Measurements from ENCODE around the gene C17orf114.

C17orf114 gene

DNA sequence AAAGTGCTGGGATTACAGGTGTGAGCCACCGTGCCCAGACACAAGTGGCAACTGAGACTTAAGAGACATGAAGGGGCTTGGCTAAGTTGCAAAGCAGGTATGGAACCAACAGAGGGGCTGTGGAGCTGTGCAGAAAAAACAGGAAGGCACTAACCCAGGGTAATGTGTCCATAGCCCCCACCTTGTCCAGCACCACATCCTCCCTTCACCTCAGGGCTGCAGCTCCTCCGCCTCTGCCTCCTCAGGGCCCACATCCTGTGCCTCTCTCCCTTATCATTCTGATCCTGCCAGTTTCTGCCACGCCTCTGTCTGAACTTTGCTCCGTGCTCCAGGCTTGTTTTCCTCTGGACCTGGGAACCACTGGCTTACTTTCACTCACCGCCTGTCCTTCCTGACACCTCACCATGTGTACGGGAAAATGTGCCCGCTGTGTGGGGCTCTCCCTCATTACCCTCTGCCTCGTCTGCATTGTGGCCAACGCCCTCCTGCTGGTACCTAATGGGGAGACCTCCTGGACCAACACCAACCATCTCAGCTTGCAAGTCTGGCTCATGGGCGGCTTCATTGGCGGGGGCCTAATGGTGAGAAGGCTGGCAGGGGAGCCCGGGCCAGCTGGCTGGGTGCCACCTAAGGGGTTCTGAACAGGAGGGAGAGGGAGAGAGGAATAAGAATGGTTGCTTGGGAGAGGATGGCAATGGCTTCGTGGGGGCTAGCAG is 30.5 kb downstream of the C17orf114 start, which contains the start of gene TM4SF5:
Gene TM4SF5, plus strand, starts transcription at position 368 of the 716 bp plus-strand sequence. Its CDS starts 37 bp downstream, at position 405.
- intact Hi-C loops (cut with micrococcal nuclease; ENCODE audit: unreplicated experiment), result no loop called here
- Histone ChIP-seq H3K4me3 (ENCODE audit: low read depth, low read length, poor library complexity, severe bottlenecking) (no peak within 1 kb of the TSS), H3K9me3 (ENCODE audit: low read depth, low read length, poor library complexity, severe bottlenecking) (no peaks in the 10 kb centered on the region), H3K27ac (ENCODE audit: low read depth, low read length, poor library complexity, severe bottlenecking) (no peak within 1 kb of the TSS), H3K27me3 (replicated peaks; ENCODE audit: insufficient read depth, low read depth, low read length, poor library complexity) (no peaks in the 10 kb centered on the region), H3K36me3 (ENCODE audit: insufficient read depth, low read length, poor library complexity, severe bottlenecking) (no peaks in the 10 kb centered on the region), H3K4me1 (ENCODE audit: insufficient read depth, low read length, poor library complexity, severe bottlenecking) (no peaks in the 10 kb centered on the region)
- DNase-seq (ENCODE audit: low spot score), result no peak
- POLR2A ChIA-PET (ENCODE audit: low non-redundant PET), result no interaction called here
- BruUV-seq (replicated peaks), result no TSS peak
- CTCF ChIA-PET, result no interaction called here
- TF ChIP-seq EZH2 (IDR thresholded peaks at IDR 0.05; ENCODE audit: borderline replicate concordance, low read depth, low read length, poor library complexity, severe bottlenecking), result no peak
- TF ChIP-seq, protein P1, sequence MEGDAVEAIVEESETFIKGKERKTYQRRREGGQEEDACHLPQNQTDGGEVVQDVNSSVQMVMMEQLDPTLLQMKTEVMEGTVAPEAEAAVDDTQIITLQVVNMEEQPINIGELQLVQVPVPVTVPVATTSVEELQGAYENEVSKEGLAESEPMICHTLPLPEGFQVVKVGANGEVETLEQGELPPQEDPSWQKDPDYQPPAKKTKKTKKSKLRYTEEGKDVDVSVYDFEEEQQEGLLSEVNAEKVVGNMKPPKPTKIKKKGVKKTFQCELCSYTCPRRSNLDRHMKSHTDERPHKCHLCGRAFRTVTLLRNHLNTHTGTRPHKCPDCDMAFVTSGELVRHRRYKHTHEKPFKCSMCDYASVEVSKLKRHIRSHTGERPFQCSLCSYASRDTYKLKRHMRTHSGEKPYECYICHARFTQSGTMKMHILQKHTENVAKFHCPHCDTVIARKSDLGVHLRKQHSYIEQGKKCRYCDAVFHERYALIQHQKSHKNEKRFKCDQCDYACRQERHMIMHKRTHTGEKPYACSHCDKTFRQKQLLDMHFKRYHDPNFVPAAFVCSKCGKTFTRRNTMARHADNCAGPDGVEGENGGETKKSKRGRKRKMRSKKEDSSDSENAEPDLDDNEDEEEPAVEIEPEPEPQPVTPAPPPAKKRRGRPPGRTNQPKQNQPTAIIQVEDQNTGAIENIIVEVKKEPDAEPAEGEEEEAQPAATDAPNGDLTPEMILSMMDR (conservative IDR thresholded peaks at IDR 0.05; ENCODE audit: low read depth, low read length), result no peak

DNA sequence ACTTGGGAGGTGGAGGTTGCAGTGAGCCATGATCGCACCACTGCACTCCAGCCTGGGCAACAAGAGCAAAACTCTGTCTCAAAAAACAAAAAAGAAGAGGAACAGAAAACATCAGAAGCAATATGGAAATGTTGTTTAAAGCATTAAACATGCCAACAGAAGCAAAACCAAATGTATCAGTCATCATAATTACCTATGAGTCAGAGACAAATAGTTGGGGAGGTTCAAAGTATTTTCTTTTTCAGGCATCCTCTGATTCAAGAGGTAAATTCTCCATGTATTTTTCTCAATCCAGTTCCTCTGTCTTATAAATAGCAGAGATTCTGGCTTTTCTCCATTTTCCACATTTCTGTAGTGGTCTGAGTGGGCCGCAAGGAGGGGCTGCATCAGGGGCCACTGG is 32.5 kb downstream of the C17orf114 start:
- Histone ChIP-seq H3K4me1 (ENCODE audit: insufficient read depth, low read length, poor library complexity, severe bottlenecking) (no peaks in the 10 kb centered on the region), H3K27ac (ENCODE audit: low read depth, low read length, poor library complexity, severe bottlenecking) (no peak overlapping the region), H3K36me3 (ENCODE audit: insufficient read depth, low read length, poor library complexity, severe bottlenecking) (no peaks in the 10 kb centered on the region), H3K4me3 (ENCODE audit: low read depth, low read length, poor library complexity, severe bottlenecking) (no peak overlapping the region), H3K9me3 (ENCODE audit: low read depth, low read length, poor library complexity, severe bottlenecking) (no peaks in the 10 kb centered on the region), H3K27me3 (replicated peaks; ENCODE audit: insufficient read depth, low read depth, low read length, poor library complexity) (no peaks in the 10 kb centered on the region)
- BruUV-seq (replicated peaks), result no TSS peak
- ChIA-PET POLR2A (ENCODE audit: low non-redundant PET) (no interaction called here), CTCF (no interaction called here)
- TF ChIP-seq, protein P1 (conservative IDR thresholded peaks at IDR 0.05; ENCODE audit: low read depth, low read length), result no peak
- TF ChIP-seq EZH2 (IDR thresholded peaks at IDR 0.05; ENCODE audit: borderline replicate concordance, low read depth, low read length, poor library complexity, severe bottlenecking), result no peak
- intact Hi-C loops (cut with micrococcal nuclease; ENCODE audit: unreplicated experiment), result no loop called here
- DNase-seq (ENCODE audit: low spot score), result no peak

DNA sequence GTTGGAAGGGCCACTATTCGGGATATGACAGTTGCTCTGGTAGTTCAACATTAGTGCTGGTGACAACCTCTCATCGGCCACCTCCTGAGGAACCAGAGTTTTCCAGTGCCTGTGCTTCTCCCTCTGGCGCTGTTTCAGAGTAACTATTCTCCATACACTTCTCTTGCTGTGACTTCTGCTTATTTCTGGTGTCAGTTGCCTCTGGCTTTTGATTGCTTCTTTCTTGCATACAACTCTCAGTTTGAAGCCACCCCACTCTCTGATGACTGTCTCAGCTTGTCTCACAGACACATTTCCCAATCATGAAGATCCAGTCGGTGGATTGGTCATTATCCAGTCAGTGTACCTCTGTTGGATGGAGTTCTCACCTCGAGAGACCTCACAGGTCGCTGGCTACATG is 33.8 kb downstream of the C17orf114 start:
- ChIA-PET CTCF (no interaction called here), POLR2A (ENCODE audit: low non-redundant PET) (no interaction called here)
- intact Hi-C loops (cut with micrococcal nuclease; ENCODE audit: unreplicated experiment), result no loop called here
- BruUV-seq (replicated peaks), result no TSS peak
- TF ChIP-seq EZH2 (IDR thresholded peaks at IDR 0.05; ENCODE audit: borderline replicate concordance, low read depth, low read length, poor library complexity, severe bottlenecking), result no peak
- Histone ChIP-seq H3K27me3 (replicated peaks; ENCODE audit: insufficient read depth, low read depth, low read length, poor library complexity) (no peaks in the 10 kb centered on the region), H3K4me3 (ENCODE audit: low read depth, low read length, poor library complexity, severe bottlenecking) (no peak overlapping the region), H3K9me3 (ENCODE audit: low read depth, low read length, poor library complexity, severe bottlenecking) (no peaks in the 10 kb centered on the region), H3K4me1 (ENCODE audit: insufficient read depth, low read length, poor library complexity, severe bottlenecking) (no peaks in the 10 kb centered on the region), H3K27ac (ENCODE audit: low read depth, low read length, poor library complexity, severe bottlenecking) (no peak overlapping the region), H3K36me3 (ENCODE audit: insufficient read depth, low read length, poor library complexity, severe bottlenecking) (no peaks in the 10 kb centered on the region)
- no peak for DNase-seq (ENCODE audit: low spot score)

DNA sequence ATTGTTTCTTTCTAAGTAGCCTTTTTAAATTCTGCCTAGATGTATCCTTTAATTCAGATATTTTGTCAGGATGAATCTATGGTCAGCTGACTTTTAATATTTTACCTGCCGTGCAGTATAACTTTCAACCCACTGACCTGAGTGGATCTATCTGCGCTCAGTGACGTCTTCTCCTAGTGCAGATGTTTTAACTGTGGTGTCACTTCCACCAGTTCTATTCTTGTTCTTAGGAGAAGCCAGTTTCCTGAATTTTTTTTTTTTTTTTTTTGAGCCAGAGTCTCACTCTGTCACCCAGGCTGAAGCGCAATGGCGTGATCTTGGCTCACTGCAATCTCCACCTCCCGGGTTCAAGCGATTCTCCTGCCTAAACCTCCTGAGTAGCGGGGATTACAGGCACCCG is 35.4 kb downstream of the C17orf114 start:
- no peak overlapping the region for H3K27ac ChIP-seq (ENCODE audit: low read depth, low read length, poor library complexity, severe bottlenecking)
- H3K9me3 ChIP-seq (ENCODE audit: low read depth, low read length, poor library complexity, severe bottlenecking), result no peaks in the 10 kb centered on the region
- no peaks in the 10 kb centered on the region for H3K4me1 ChIP-seq (ENCODE audit: insufficient read depth, low read length, poor library complexity, severe bottlenecking)
- TF ChIP-seq EZH2 (IDR thresholded peaks at IDR 0.05; ENCODE audit: borderline replicate concordance, low read depth, low read length, poor library complexity, severe bottlenecking), result no peak
- TF ChIP-seq, protein P1 (conservative IDR thresholded peaks at IDR 0.05; ENCODE audit: low read depth, low read length), result no peak
- no peak overlapping the region for H3K4me3 ChIP-seq (ENCODE audit: low read depth, low read length, poor library complexity, severe bottlenecking)
- ChIA-PET POLR2A (ENCODE audit: low non-redundant PET) (no interaction called here), CTCF (no interaction called here)
- no peak for DNase-seq (ENCODE audit: low spot score)
- H3K36me3 ChIP-seq (ENCODE audit: insufficient read depth, low read length, poor library complexity, severe bottlenecking), result no peaks in the 10 kb centered on the region
- no TSS peak for BruUV-seq (replicated peaks)
- intact Hi-C loops (cut with micrococcal nuclease; ENCODE audit: unreplicated experiment), result no loop called here
- H3K27me3 ChIP-seq (replicated peaks; ENCODE audit: insufficient read depth, low read depth, low read length, poor library complexity), result no peaks in the 10 kb centered on the region

Data from A673 (cell line).